ENCODE measurements around the gene MGST3. TPM values are rescaled to one million over a fixed set of nuclear protein-coding genes. Genes with fewer than 3 reads are reported as not detected.
"Not testable (repeated sequence)": the region's sequence is repeated elsewhere in the genome, so short reads cannot be mapped to it uniquely, and the experiment has no call there.

Gene MGST3
- 133 and 206 TPM in 2 replicates for total RNA-seq (ENCODE audit: low replicate concordance)
- long read RNA-seq, transcript MGST3-205 (6 exons, 1,015 nt): major isoform, 83 of 101 reads
- long read RNA-seq, partial matches to known transcripts: 4 of 101 reads
- long read RNA-seq, other reads (novel, unspliced or antisense): 12 of 101 reads

DNA sequence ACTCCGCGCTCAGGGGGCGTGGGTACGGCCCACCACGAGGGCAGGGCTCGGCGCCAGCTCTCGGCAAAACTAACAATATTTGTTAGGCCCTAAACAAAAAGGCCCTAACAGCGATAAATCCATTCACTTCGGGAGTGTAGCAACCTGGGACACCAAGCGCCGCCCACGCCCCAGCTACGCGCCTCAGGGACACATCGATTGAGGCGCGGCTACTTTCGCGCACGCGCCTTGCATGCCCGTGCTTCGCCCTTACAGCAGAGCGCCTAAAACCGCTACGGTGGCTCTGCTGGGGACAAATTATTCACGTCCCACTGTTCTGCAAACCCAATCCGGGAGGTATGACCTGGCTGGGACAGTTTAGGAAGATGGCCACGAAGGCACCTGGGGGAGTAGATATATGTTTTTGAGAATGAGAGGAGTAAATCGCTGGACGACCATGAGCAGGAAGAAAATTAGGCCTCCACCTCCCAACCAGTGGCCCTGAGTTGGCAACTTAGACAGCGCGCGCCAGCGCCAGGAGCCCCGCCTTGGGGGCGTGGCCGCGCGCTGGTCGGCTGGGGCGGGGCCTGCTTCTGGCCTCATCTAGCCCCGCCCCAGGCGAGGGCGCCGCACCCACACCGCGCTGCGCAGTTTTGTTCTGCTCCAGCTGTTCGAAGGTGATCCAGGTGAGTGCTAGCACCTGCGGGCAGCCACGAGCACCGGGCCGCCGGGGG, at the start of gene MGST3:
Gene MGST3, plus strand, starts transcription at position 606 of the 713 bp plus-strand sequence. CDS start 18,614 bp downstream, outside the sequence.
- no peaks in the 10 kb centered on the region for H3K9me3 Mint-ChIP-seq
- peaks cover 24% of the 10 kb centered on the region for H3K4me1 Mint-ChIP-seq (ENCODE audit: unreplicated experiment)
- no peaks in the 10 kb centered on the region for H3K27me3 Mint-ChIP-seq
- peak; percentile 92 for DNase-seq (ENCODE audit: extremely low spot score, unreplicated experiment)
- no peak within 1 kb of the TSS for H3K4me3 Mint-ChIP-seq
- no peaks in the 10 kb centered on the region for H3K36me3 Mint-ChIP-seq
- no peak within 1 kb of the TSS for H3K27ac Mint-ChIP-seq
- TF ChIP-seq, protein P1, sequence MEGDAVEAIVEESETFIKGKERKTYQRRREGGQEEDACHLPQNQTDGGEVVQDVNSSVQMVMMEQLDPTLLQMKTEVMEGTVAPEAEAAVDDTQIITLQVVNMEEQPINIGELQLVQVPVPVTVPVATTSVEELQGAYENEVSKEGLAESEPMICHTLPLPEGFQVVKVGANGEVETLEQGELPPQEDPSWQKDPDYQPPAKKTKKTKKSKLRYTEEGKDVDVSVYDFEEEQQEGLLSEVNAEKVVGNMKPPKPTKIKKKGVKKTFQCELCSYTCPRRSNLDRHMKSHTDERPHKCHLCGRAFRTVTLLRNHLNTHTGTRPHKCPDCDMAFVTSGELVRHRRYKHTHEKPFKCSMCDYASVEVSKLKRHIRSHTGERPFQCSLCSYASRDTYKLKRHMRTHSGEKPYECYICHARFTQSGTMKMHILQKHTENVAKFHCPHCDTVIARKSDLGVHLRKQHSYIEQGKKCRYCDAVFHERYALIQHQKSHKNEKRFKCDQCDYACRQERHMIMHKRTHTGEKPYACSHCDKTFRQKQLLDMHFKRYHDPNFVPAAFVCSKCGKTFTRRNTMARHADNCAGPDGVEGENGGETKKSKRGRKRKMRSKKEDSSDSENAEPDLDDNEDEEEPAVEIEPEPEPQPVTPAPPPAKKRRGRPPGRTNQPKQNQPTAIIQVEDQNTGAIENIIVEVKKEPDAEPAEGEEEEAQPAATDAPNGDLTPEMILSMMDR (conservative IDR thresholded peaks at IDR 0.05): no peak

DNA sequence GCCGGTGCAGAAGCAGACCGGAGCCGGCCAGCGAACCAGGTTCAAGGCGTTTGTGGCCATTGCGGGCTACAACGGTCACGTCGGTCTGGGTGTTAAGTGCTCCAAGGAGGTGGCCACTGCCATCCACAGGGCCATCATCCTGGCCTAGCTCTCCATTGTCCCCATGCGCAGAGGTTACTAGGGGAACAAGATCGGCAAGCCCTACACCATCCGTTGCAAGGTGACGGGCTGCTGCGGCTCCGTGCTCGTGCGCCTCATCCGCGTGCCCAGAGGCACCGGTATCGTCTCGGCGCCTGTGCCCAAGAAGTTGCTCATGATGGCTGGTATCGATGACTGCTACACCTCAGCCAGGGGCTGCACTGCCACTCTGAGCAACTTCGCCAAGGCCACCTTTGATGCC, 49.1 kb upstream of the MGST3 start:
- Mint-ChIP-seq H3K27ac (no peak overlapping the region), H3K4me1 (ENCODE audit: unreplicated experiment) (peaks cover 10% of the 10 kb centered on the region), H3K9me3 (no peaks in the 10 kb centered on the region), H3K27me3 (peaks cover 34% of the 10 kb centered on the region), H3K4me3 (no peak overlapping the region), H3K36me3 (no peaks in the 10 kb centered on the region)
- TF ChIP-seq, protein P1 (conservative IDR thresholded peaks at IDR 0.05): no peak
- no peak for DNase-seq (ENCODE audit: extremely low spot score, unreplicated experiment)

DNA sequence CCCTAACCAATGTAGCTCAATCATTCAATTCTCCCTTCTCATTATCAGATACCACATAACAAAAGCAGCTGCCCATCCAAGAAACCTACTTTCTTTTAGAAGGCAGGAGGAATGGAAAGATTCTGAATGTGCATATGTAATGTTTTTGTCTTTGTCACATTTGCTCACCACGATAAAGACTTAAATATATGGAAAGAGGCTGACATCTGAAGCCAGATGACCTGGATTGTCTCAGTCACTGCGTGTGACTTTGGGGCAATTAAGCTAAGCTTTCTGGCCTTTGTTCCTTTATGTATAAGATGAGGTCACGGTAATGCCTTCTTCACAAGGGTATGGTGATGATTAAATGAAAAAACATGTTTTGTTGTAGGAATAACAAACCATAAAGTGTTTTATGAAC, 44.6 kb upstream of the MGST3 start:
- H3K27ac Mint-ChIP-seq: no peak overlapping the region
- TF ChIP-seq, protein P1 (conservative IDR thresholded peaks at IDR 0.05): no peak

DNA sequence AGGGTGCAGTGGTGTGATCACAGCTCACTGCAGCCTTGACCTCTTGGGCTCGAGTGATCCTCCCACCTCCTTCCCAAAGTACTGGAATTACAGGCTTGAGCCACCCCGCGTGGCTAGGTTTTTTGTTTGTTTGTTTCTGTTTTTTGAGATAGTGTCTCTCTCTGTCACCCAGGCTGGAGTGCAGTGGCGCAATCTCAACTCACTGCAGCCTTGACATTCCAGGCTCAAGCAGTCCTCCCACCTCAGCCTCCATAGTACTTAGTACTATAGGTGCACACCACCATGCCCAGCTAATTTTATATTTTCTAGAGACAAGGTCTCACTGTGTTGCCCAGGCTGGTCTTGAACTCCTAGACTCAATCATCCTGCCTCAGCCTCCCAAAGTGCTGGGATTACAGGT, 39.6 kb upstream of the MGST3 start:
- not testable (repeated sequence) for H3K4me3 Mint-ChIP-seq; DNase-seq (ENCODE audit: extremely low spot score, unreplicated experiment); H3K9me3 Mint-ChIP-seq; H3K36me3 Mint-ChIP-seq; H3K27ac Mint-ChIP-seq; H3K4me1 Mint-ChIP-seq (ENCODE audit: unreplicated experiment)
- peaks cover 57% of the 10 kb centered on the region for H3K27me3 Mint-ChIP-seq

More for the DNA sequence above, 44.6 kb upstream of the MGST3 start:
- peaks cover 10% of the 10 kb centered on the region for H3K4me1 Mint-ChIP-seq (ENCODE audit: unreplicated experiment)
- H3K27me3 Mint-ChIP-seq: peaks cover 47% of the 10 kb centered on the region
- H3K4me3 Mint-ChIP-seq: no peak overlapping the region
- DNase-seq (ENCODE audit: extremely low spot score, unreplicated experiment): no peak
- H3K9me3 Mint-ChIP-seq: no peaks in the 10 kb centered on the region
- H3K36me3 Mint-ChIP-seq: no peaks in the 10 kb centered on the region

DNA sequence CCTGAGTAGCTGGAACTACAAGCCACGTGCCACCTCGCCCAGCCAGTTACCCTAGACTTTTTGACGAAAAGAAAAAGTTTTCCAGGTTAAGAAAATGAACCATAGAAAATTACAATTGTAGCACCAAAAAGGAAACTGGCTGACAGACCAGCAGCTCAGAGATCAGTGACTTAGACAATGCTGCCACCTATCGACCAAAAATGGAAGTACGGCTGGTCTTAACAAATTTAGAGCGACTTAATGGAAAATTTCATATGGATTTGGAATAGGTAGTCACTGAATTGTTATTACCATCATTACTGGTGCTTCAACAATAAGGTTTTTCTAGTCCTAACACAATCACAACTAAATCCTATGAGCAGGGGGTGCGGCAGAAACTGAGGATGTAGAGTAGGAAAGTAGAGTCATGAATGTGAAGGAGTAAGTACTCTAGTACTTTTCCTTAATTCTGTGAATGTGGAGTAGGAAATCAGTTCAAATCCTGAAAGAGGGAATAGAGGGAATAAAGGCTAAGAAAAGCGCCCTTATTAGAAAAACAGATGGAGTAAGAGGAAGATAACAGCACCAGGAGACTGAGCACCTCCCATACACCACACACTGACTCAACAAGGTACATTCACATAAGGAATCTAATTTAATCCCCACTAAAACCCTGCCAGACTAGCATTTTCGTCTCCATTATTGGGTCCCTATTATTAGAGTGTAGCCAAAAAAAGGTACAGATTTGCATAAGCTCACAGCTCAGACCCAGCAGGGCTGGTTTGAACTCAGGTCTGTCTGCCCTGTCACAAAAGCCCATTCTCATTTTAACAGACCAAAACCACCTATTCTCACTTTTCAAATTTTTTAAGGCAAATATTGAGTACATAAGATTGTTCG, 37.9 kb upstream of the MGST3 start:
- TF ChIP-seq, protein P1 (conservative IDR thresholded peaks at IDR 0.05): peak; percentile 95
- Mint-ChIP-seq H3K27ac (no peak overlapping the region), H3K4me3 (no peak overlapping the region), H3K27me3 (peaks cover 53% of the 10 kb centered on the region), H3K36me3 (no peaks in the 10 kb centered on the region), H3K9me3 (no peaks in the 10 kb centered on the region), H3K4me1 (ENCODE audit: unreplicated experiment) (peaks cover 10% of the 10 kb centered on the region)
- DNase-seq (ENCODE audit: extremely low spot score, unreplicated experiment): peak; percentile 80
